Measurements from ENCODE around the gene PTGS1. TPM values are rescaled to one million over a fixed set of nuclear protein-coding genes. Genes with fewer than 3 reads are reported as not detected.

The PTGS1 gene
- polyA plus RNA-seq (2012; ENCODE audit: insufficient read length, low read depth), result 14.2 TPM

DNA sequence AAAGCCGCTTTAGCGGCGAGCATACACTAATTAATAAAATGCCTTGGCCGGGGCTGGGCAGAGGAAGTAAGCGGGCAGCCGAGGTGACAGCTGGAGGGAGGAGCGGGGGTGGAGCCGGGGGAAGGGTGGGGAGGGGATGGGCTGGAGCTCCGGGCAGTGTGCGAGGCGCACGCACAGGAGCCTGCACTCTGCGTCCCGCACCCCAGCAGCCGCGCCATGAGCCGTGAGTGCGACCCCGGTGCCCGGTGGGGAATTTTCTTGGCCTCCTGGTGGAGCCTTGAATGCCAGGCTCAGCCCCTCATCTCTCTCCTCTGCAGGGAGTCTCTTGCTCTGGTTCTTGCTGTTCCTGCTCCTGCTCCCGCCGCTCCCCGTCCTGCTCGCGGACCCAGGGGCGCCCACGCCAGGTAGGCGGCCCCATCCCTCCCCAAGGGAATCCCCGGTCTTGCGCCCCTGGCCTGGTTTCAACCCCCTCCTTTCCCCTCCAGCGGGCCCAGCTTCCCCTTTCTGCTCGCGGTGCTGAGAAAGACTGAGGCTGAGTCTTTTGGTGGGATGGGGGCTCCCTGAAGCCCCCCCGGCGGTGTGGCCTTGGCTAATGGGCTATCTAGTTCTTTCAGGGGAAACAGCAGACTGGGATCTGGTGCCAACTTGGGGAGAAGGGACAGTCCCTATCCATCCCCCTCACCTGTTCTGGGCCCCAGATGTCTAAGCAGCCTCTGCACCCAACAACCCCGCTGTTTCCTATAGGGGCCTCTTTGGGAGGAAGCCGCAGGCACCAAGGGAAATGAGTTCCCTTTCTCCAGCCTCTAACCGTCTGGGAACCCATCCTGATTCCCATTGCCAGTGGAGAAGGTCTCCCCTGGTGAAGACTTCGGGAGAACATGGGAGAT is at the start of gene PTGS1:
PTGS1 (plus strand) TSS at position 156 of the 887 bp plus-strand sequence; CDS start at position 217, 61 bp downstream.
- TF ChIP-seq POLR2AphosphoS5 (IDR thresholded peaks at IDR 0.05; ENCODE audit: low read depth, low read length) (no peak), SIN3A (IDR thresholded peaks at IDR 0.05; ENCODE audit: borderline replicate concordance, insufficient read depth, low read length) (no peak), TAF1 (IDR thresholded peaks at IDR 0.05; ENCODE audit: borderline replicate concordance, insufficient read depth, low read length) (no peak), FOXP2 (optimal IDR thresholded peaks at IDR 0.05; ENCODE audit: borderline replicate concordance, extremely low read depth, extremely low read length, insufficient read depth) (no peak)
- TF ChIP-seq, protein P1, sequence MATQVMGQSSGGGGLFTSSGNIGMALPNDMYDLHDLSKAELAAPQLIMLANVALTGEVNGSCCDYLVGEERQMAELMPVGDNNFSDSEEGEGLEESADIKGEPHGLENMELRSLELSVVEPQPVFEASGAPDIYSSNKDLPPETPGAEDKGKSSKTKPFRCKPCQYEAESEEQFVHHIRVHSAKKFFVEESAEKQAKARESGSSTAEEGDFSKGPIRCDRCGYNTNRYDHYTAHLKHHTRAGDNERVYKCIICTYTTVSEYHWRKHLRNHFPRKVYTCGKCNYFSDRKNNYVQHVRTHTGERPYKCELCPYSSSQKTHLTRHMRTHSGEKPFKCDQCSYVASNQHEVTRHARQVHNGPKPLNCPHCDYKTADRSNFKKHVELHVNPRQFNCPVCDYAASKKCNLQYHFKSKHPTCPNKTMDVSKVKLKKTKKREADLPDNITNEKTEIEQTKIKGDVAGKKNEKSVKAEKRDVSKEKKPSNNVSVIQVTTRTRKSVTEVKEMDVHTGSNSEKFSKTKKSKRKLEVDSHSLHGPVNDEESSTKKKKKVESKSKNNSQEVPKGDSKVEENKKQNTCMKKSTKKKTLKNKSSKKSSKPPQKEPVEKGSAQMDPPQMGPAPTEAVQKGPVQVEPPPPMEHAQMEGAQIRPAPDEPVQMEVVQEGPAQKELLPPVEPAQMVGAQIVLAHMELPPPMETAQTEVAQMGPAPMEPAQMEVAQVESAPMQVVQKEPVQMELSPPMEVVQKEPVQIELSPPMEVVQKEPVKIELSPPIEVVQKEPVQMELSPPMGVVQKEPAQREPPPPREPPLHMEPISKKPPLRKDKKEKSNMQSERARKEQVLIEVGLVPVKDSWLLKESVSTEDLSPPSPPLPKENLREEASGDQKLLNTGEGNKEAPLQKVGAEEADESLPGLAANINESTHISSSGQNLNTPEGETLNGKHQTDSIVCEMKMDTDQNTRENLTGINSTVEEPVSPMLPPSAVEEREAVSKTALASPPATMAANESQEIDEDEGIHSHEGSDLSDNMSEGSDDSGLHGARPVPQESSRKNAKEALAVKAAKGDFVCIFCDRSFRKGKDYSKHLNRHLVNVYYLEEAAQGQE (IDR thresholded peaks at IDR 0.05; ENCODE audit: insufficient read depth in 1 of 2, low read depth in 2 of 2, low read length in 2 of 2), result no peak

DNA sequence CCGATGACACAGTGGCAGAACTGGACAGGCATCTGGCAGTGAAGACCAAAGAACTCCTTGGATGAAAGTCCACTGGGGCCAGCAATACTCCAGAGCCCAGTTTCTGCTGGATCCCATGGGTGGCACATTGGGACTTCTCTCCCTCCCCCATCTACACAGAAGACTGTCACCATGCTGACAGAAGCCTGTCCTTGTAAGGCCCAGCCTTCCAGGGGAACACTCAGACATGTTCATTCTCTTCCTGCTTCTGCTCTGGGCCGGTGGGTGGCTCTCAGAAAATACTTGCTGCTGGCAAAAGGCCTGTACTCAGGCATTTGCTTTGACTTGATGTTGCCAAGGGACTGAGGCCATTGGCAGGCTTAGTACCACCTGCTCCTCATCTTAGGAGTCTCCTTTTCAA is 48.3 kb upstream of the PTGS1 start:
- TF ChIP-seq, protein P1 (IDR thresholded peaks at IDR 0.05; ENCODE audit: insufficient read depth in 1 of 2, low read depth in 2 of 2, low read length in 2 of 2), result no peak
- TF ChIP-seq FOXP2 (optimal IDR thresholded peaks at IDR 0.05; ENCODE audit: borderline replicate concordance, extremely low read depth, extremely low read length, insufficient read depth) (no peak), TAF1 (IDR thresholded peaks at IDR 0.05; ENCODE audit: borderline replicate concordance, insufficient read depth, low read length) (no peak), SIN3A (IDR thresholded peaks at IDR 0.05; ENCODE audit: borderline replicate concordance, insufficient read depth, low read length) (no peak), POLR2AphosphoS5 (IDR thresholded peaks at IDR 0.05; ENCODE audit: low read depth, low read length) (no peak)

DNA sequence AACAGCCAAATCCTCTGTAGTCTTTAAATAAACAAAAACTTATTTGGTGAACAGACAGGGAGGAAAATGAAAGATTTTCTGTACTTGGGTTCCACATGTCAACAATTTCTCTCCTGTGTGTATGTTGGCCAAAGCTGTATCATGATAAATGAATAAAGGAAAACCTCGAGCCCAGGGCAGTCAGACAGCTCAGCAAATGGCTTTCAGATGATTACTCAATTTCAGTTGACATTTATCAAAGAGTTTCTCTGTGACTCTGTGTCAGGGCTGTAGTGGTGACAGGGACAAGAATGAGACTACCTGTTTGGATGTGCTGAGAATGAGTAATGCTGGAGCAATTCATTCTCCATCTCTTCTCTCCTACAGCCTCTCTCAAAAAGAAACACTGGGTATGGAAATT is 45.7 kb upstream of the PTGS1 start:
- TF ChIP-seq TAF1 (IDR thresholded peaks at IDR 0.05; ENCODE audit: borderline replicate concordance, insufficient read depth, low read length) (no peak), SIN3A (IDR thresholded peaks at IDR 0.05; ENCODE audit: borderline replicate concordance, insufficient read depth, low read length) (no peak), POLR2AphosphoS5 (IDR thresholded peaks at IDR 0.05; ENCODE audit: low read depth, low read length) (no peak), FOXP2 (optimal IDR thresholded peaks at IDR 0.05; ENCODE audit: borderline replicate concordance, extremely low read depth, extremely low read length, insufficient read depth) (no peak)
- TF ChIP-seq, protein P1 (IDR thresholded peaks at IDR 0.05; ENCODE audit: insufficient read depth in 1 of 2, low read depth in 2 of 2, low read length in 2 of 2), result no peak

DNA sequence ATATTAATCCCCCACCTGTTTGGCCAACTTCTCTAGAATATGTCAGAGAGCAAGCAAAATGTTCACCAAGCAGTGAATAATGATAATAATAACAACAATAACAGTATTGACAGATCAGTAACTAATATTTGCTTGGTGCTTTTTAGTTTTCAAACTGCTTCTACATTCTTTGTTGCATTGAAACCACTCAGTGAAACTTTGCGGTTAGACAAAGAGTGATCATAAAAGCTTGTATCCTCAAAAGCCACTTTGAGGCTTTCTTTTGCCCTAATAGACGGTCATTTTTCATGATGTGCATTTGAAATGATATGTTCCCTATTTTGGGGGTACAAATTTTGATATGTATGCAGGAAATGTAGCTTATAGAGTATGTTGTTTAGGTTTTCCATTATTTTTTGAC is 43.6 kb upstream of the PTGS1 start:
- no peak for TF ChIP-seq POLR2AphosphoS5 (IDR thresholded peaks at IDR 0.05; ENCODE audit: low read depth, low read length)
- no peak for TF ChIP-seq FOXP2 (optimal IDR thresholded peaks at IDR 0.05; ENCODE audit: borderline replicate concordance, extremely low read depth, extremely low read length, insufficient read depth)
- TF ChIP-seq SIN3A (IDR thresholded peaks at IDR 0.05; ENCODE audit: borderline replicate concordance, insufficient read depth, low read length), result no peak
- TF ChIP-seq TAF1 (IDR thresholded peaks at IDR 0.05; ENCODE audit: borderline replicate concordance, insufficient read depth, low read length), result no peak
- TF ChIP-seq, protein P1 (IDR thresholded peaks at IDR 0.05; ENCODE audit: insufficient read depth in 1 of 2, low read depth in 2 of 2, low read length in 2 of 2), result no peak
